ENCODE results near the gene PCDHA13.
A peak's percentile ranks its signal among the peaks of the same experiment; 100 is the strongest.
"Not testable (repeated sequence)": the region's sequence is repeated elsewhere in the genome, so short reads cannot be mapped to it uniquely, and the experiment has no call there.

PCDHA13 gene

GRCh38 chr5:140857987-140858240 lies 24.0 kb upstream of the PCDHA13 start:
- no peaks in the 10 kb centered on the region for H3K4me1 Mint-ChIP-seq
- CTCF ChIA-PET: no interaction called here
- H3K27me3 Mint-ChIP-seq: peaks cover 7% of the 10 kb centered on the region
- no peak overlapping the region for H3K27ac Mint-ChIP-seq
- no peaks in the 10 kb centered on the region for H3K36me3 Mint-ChIP-seq
- DNase-seq: no peak
- peaks cover 28% of the 10 kb centered on the region for H3K9me3 Mint-ChIP-seq
- no peak overlapping the region for H3K4me3 Mint-ChIP-seq

GRCh38 chr5:140862441-140863295 lies 19.3 kb upstream of the PCDHA13 start:
- Mint-ChIP-seq H3K36me3 (no peaks in the 10 kb centered on the region), H3K9me3 (peaks cover 17% of the 10 kb centered on the region), H3K4me1 (no peaks in the 10 kb centered on the region), H3K27me3 (peaks cover 3% of the 10 kb centered on the region), H3K4me3 (no peak overlapping the region), H3K27ac (no peak overlapping the region)
- no peak for DNase-seq
- CTCF ChIA-PET: no interaction called here

- Mint-ChIP-seq H3K36me3 (peaks cover 2% of the 10 kb centered on the region), H3K27ac (no peak within 1 kb of the TSS), H3K27me3 (peaks cover 14% of the 10 kb centered on the region), H3K4me1 (no peaks in the 10 kb centered on the region), H3K4me3 (no peak within 1 kb of the TSS), H3K9me3 (peaks cover 8% of the 10 kb centered on the region)
- CTCF ChIA-PET: interaction anchor here (1.0 to 1.5 kb wide), 3 partner anchors 12 to 174 kb away, joined by 3 to 4 read pairs (median 3); no protein-coding TSS in a partner anchor
- DNase-seq: no peak
These were observed 13.0 kb upstream of the PCDHA13 start, which contains the start of gene PCDHA11 for GRCh38 chr5:140868721-140869554. Gene PCDHA11, plus strand, starts transcription at chr5:140868957. Its CDS starts 147 bp downstream, at chr5:140869104.

- no peaks in the 10 kb centered on the region for H3K4me1 Mint-ChIP-seq
- DNase-seq: no peak
- H3K27ac Mint-ChIP-seq: no peak overlapping the region
- H3K36me3 Mint-ChIP-seq: peaks cover 2% of the 10 kb centered on the region
- H3K9me3 Mint-ChIP-seq: peaks cover 10% of the 10 kb centered on the region
- peaks cover 14% of the 10 kb centered on the region for H3K27me3 Mint-ChIP-seq
- CTCF ChIA-PET: interaction anchor here (1.0 to 1.5 kb wide), 3 partner anchors 13 to 173 kb away, joined by 3 to 4 read pairs (median 3); no protein-coding TSS in a partner anchor
- H3K4me3 Mint-ChIP-seq: no peak overlapping the region
These were observed 12.4 kb upstream of the PCDHA13 start for GRCh38 chr5:140869555-140869886.

- Mint-ChIP-seq H3K4me1 (no peaks in the 10 kb centered on the region), H3K27me3 (peaks cover 17% of the 10 kb centered on the region), H3K9me3 (peaks cover 12% of the 10 kb centered on the region), H3K4me3 (no peak overlapping the region), H3K36me3 (peaks cover 2% of the 10 kb centered on the region), H3K27ac (peak overlapping the region; percentile 42)
- CTCF ChIA-PET: interaction anchor here (1.2 to 1.5 kb wide), 2 partner anchors 14 to 172 kb away, joined by 3 to 4 read pairs; no protein-coding TSS in a partner anchor
- no peak for DNase-seq
These were observed 11.4 kb upstream of the PCDHA13 start for GRCh38 chr5:140870221-140871201.

GRCh38 chr5:140875085-140876065 lies 6.5 kb upstream of the PCDHA13 start, which contains the start of gene PCDHA12:
Gene PCDHA12, plus strand, starts transcription at chr5:140875308. Its CDS starts 165 bp downstream, at chr5:140875473.
- H3K9me3 Mint-ChIP-seq: peaks cover 14% of the 10 kb centered on the region
- H3K27ac Mint-ChIP-seq: peak within 1 kb of the TSS; percentile 58
- H3K4me3 Mint-ChIP-seq: no peak within 1 kb of the TSS
- CTCF ChIA-PET: no interaction called here
- H3K4me1 Mint-ChIP-seq: no peaks in the 10 kb centered on the region
- H3K27me3 Mint-ChIP-seq: peaks cover 14% of the 10 kb centered on the region
- DNase-seq: no peak
- H3K36me3 Mint-ChIP-seq: no peaks in the 10 kb centered on the region

- H3K9me3 Mint-ChIP-seq: peaks cover 18% of the 10 kb centered on the region
- CTCF ChIA-PET, DNase-seq, H3K4me1 Mint-ChIP-seq, H3K27me3 Mint-ChIP-seq, H3K4me3 Mint-ChIP-seq, H3K27ac Mint-ChIP-seq, H3K36me3 Mint-ChIP-seq: not testable (repeated sequence)
These were observed 5.2 kb upstream of the PCDHA13 start for GRCh38 chr5:140876541-140877261.

- DNase-seq: no peak
- peaks cover 11% of the 10 kb centered on the region for H3K27me3 Mint-ChIP-seq
- no peak overlapping the region for H3K4me3 Mint-ChIP-seq
- CTCF ChIA-PET: no interaction called here
- H3K27ac Mint-ChIP-seq: peak overlapping the region; percentile 58
- H3K36me3 Mint-ChIP-seq: no peaks in the 10 kb centered on the region
- no peaks in the 10 kb centered on the region for H3K4me1 Mint-ChIP-seq
- H3K9me3 Mint-ChIP-seq: peaks cover 18% of the 10 kb centered on the region
These were observed 4.7 kb upstream of the PCDHA13 start for GRCh38 chr5:140877262-140877581.

GRCh38 chr5:140882591-140882899 lies 621 bp downstream of the PCDHA13 start:
- no peaks in the 10 kb centered on the region for H3K4me1 Mint-ChIP-seq
- DNase-seq: no peak
- no peak overlapping the region for H3K27ac Mint-ChIP-seq
- peaks cover 10% of the 10 kb centered on the region for H3K27me3 Mint-ChIP-seq
- CTCF ChIA-PET: no interaction called here
- no peak overlapping the region for H3K4me3 Mint-ChIP-seq
- no peaks in the 10 kb centered on the region for H3K36me3 Mint-ChIP-seq
- peaks cover 17% of the 10 kb centered on the region for H3K9me3 Mint-ChIP-seq

GRCh38 chr5:140883373-140883772 lies 1.4 kb downstream of the PCDHA13 start:
- DNase-seq: no peak
- H3K9me3 Mint-ChIP-seq: peaks cover 15% of the 10 kb centered on the region
- no peak overlapping the region for H3K4me3 Mint-ChIP-seq
- no peaks in the 10 kb centered on the region for H3K4me1 Mint-ChIP-seq
- CTCF ChIA-PET: no interaction called here
- H3K36me3 Mint-ChIP-seq: no peaks in the 10 kb centered on the region
- H3K27ac Mint-ChIP-seq: no peak overlapping the region
- H3K27me3 Mint-ChIP-seq: peaks cover 9% of the 10 kb centered on the region

GRCh38 chr5:140883927-140884697 lies 2.2 kb downstream of the PCDHA13 start:
- peaks cover 9% of the 10 kb centered on the region for H3K27me3 Mint-ChIP-seq
- no peak overlapping the region for H3K4me3 Mint-ChIP-seq
- no peaks in the 10 kb centered on the region for H3K4me1 Mint-ChIP-seq
- DNase-seq: no peak
- H3K9me3 Mint-ChIP-seq: peaks cover 15% of the 10 kb centered on the region
- H3K27ac Mint-ChIP-seq: no peak overlapping the region
- CTCF ChIA-PET: no interaction called here
- H3K36me3 Mint-ChIP-seq: no peaks in the 10 kb centered on the region

- CTCF ChIA-PET: no interaction called here
- H3K36me3 Mint-ChIP-seq: no peaks in the 10 kb centered on the region
- no peak overlapping the region for H3K4me3 Mint-ChIP-seq
- H3K4me1 Mint-ChIP-seq: no peaks in the 10 kb centered on the region
- H3K9me3 Mint-ChIP-seq: peaks cover 6% of the 10 kb centered on the region
- no peaks in the 10 kb centered on the region for H3K27me3 Mint-ChIP-seq
- H3K27ac Mint-ChIP-seq: no peak overlapping the region
- no peak for DNase-seq
These were observed 34.4 kb downstream of the PCDHA13 start for GRCh38 chr5:140916325-140916724.
